NCI-H510A (cell line): Measurements from ENCODE around the gene DST.

Experiments
- DNase-seq: peaks from one replicate; lab custom pipeline; 2025; lab: John Stamatoyannopoulos, UW

DST gene

GRCh38 chr6:56642366-56643261 is at the start of gene DST:
DST (minus strand) TSS chr6:56642889.
- no peak for DNase-seq

- no peak for DNase-seq
These were observed 49.1 kb upstream of the DST start for GRCh38 chr6:56691814-56692213.

GRCh38 chr6:56691286-56691595 is 48.6 kb upstream of the DST start:
- DNase-seq: no peak

- DNase-seq: no peak
These were observed 48.0 kb upstream of the DST start for GRCh38 chr6:56690519-56691285.

GRCh38 chr6:56689663-56690062 is 47.0 kb upstream of the DST start:
- no peak for DNase-seq

GRCh38 chr6:56689114-56689513 is 46.4 kb upstream of the DST start:
- DNase-seq: no peak

GRCh38 chr6:56688521-56688920 is 45.8 kb upstream of the DST start:
- DNase-seq: no peak

- DNase-seq: no peak
These were observed 44.9 kb upstream of the DST start for GRCh38 chr6:56687551-56687950.

- no peak for DNase-seq
These were observed 43.7 kb upstream of the DST start for GRCh38 chr6:56686429-56686828.

- DNase-seq: no peak
These were observed 43.3 kb upstream of the DST start for GRCh38 chr6:56685994-56686393.

- no peak for DNase-seq
These were observed 42.5 kb upstream of the DST start for GRCh38 chr6:56685102-56685733.

GRCh38 chr6:56684342-56685101 is 41.8 kb upstream of the DST start:
- no peak for DNase-seq

- no peak for DNase-seq
These were observed 41.2 kb upstream of the DST start for GRCh38 chr6:56683882-56684281.

GRCh38 chr6:56682635-56683034 is 39.9 kb upstream of the DST start:
- no peak for DNase-seq

GRCh38 chr6:56677559-56677958 is 34.9 kb upstream of the DST start:
- DNase-seq: no peak

GRCh38 chr6:56671651-56672461 is 29.2 kb upstream of the DST start:
- DNase-seq: no peak

- DNase-seq: no peak
These were observed 28.5 kb upstream of the DST start for GRCh38 chr6:56671160-56671559.

GRCh38 chr6:56669041-56669440 is 26.4 kb upstream of the DST start:
- DNase-seq: no peak

GRCh38 chr6:56668158-56668557 is 25.5 kb upstream of the DST start:
- DNase-seq: no peak

- DNase-seq: no peak
These were observed 24.6 kb upstream of the DST start for GRCh38 chr6:56667336-56667735.

GRCh38 chr6:56664029-56664428 is 21.3 kb upstream of the DST start:
- DNase-seq: no peak
